Calu3 (cell line): ENCODE data around the gene SLC12A1. TPM values are rescaled to one million over a fixed set of nuclear protein-coding genes. Genes with fewer than 3 reads are reported as not detected.

ENCODE experiments used
- BruUV-seq: library from RNA; stranded (reverse); fragments of 400-500 nt; replicated peaks from 2 replicates; lab custom pipeline; 2021; lab: Mats Ljungman, UMichigan
- CTCF ChIA-PET: fragments of 300-600 bp; sonication (Branson Sonifier 250); formaldehyde crosslinking; loops from one replicate; lab custom pipeline; 2022; ENCODE audit warnings: antibody characterized with exemption; lab: Charles Lee
- DNase-seq: peaks from one replicate; pipeline ENCODE4 v3.0.0; 2022
- H3K27ac Mint-ChIP-seq: one replicate; pipeline ENCODE4 v1.8.0; 2022; ENCODE audit warnings: mixed read lengths; ENCODE audit not compliant: unreplicated experiment
- H3K27me3 Mint-ChIP-seq: one replicate; pipeline ENCODE4 v1.8.0; 2022; ENCODE audit warnings: mixed read lengths; ENCODE audit not compliant: unreplicated experiment
- H3K36me3 Mint-ChIP-seq: one replicate; pipeline ENCODE4 v1.8.0; 2022; ENCODE audit warnings: mild to moderate bottlenecking, moderate library complexity, mixed read lengths; ENCODE audit not compliant: insufficient read depth, unreplicated experiment
- H3K4me1 Mint-ChIP-seq: one replicate; pipeline ENCODE4 v1.8.0; 2022; ENCODE audit warnings: mild to moderate bottlenecking, low read depth, mixed read lengths; ENCODE audit not compliant: unreplicated experiment
- H3K4me3 Mint-ChIP-seq: one replicate; pipeline ENCODE4 v1.8.0; 2022; ENCODE audit warnings: mild to moderate bottlenecking, low read depth, moderate library complexity, mixed read lengths; ENCODE audit not compliant: unreplicated experiment
- H3K9me3 Mint-ChIP-seq: one replicate; pipeline ENCODE4 v1.8.0; 2022; ENCODE audit warnings: low read depth, mixed read lengths; ENCODE audit not compliant: unreplicated experiment
- intact Hi-C: fragments of 100-400 bp; cut with micrococcal nuclease; formaldehyde crosslinking; loops from one replicate; pipeline ENCODE4 v1.10.0; 2022; ENCODE audit not compliant: unreplicated experiment
- total RNA-seq: library from RNA; stranded (reverse); gene quantifications from 2 replicates; pipeline ENCODE4 v1.2.3, GENCODE V29; 2022
- TF ChIP-seq, protein P1 (sequence below): fragments of 200-600 bp; IDR thresholded peaks from one replicate; pipeline ENCODE4 v1.8.0; 2022; ENCODE audit warnings: antibody characterized with exemption; ENCODE audit not compliant: unreplicated experiment

The SLC12A1 gene
- total RNA-seq, 1 experiment from 2014 or later, result not detected

DNA sequence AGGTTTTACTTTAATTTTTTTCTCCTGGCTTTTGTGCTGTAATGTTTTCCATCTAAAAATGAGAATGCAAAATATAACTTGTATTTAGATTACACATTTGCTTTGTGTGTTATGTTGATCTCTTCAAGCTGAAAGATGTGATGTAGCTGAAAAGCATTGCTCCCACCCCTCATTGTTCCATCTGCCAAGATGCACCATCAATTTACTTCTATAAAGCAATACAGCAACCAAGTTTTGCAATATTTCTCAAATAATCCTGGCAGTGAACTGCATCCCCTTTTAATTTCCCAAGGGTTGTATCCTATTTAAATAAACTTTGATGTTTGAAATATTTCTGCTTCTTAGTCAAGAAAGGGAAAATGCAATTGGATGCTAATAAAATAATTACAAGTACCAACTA is 72.6 kb downstream of the SLC12A1 start:
- Mint-ChIP-seq H3K27me3 (peaks cover 22% of the 10 kb centered on the region), H3K9me3 (no peaks in the 10 kb centered on the region), H3K36me3 (no peaks in the 10 kb centered on the region), H3K4me3 (no peak overlapping the region), H3K4me1 (no peaks in the 10 kb centered on the region), H3K27ac (no peak overlapping the region)
- CTCF ChIA-PET, result no interaction called here
- TF ChIP-seq, protein P1, sequence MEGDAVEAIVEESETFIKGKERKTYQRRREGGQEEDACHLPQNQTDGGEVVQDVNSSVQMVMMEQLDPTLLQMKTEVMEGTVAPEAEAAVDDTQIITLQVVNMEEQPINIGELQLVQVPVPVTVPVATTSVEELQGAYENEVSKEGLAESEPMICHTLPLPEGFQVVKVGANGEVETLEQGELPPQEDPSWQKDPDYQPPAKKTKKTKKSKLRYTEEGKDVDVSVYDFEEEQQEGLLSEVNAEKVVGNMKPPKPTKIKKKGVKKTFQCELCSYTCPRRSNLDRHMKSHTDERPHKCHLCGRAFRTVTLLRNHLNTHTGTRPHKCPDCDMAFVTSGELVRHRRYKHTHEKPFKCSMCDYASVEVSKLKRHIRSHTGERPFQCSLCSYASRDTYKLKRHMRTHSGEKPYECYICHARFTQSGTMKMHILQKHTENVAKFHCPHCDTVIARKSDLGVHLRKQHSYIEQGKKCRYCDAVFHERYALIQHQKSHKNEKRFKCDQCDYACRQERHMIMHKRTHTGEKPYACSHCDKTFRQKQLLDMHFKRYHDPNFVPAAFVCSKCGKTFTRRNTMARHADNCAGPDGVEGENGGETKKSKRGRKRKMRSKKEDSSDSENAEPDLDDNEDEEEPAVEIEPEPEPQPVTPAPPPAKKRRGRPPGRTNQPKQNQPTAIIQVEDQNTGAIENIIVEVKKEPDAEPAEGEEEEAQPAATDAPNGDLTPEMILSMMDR, result no peak
- DNase-seq, result no peak
- intact Hi-C loops, result no loop called here
- BruUV-seq, result no TSS peak

GRCh38 chr15:48279608-48280007 is 73.5 kb downstream of the SLC12A1 start:
- no peaks in the 10 kb centered on the region for H3K4me1 Mint-ChIP-seq
- no peak overlapping the region for H3K4me3 Mint-ChIP-seq
- H3K36me3 Mint-ChIP-seq, result no peaks in the 10 kb centered on the region
- CTCF ChIA-PET, result no interaction called here
- intact Hi-C loops, result no loop called here
- H3K27me3 Mint-ChIP-seq, result peaks cover 31% of the 10 kb centered on the region
- no peaks in the 10 kb centered on the region for H3K9me3 Mint-ChIP-seq
- no peak for DNase-seq
- BruUV-seq, result no TSS peak
- TF ChIP-seq, protein P1, result no peak
- H3K27ac Mint-ChIP-seq, result no peak overlapping the region

- CTCF ChIA-PET, result no interaction called here
- H3K27me3 Mint-ChIP-seq, result peaks cover 41% of the 10 kb centered on the region
- H3K36me3 Mint-ChIP-seq, result no peaks in the 10 kb centered on the region
- H3K4me3 Mint-ChIP-seq, result no peak overlapping the region
- no peaks in the 10 kb centered on the region for H3K9me3 Mint-ChIP-seq
- intact Hi-C loops, result no loop called here
- H3K27ac Mint-ChIP-seq, result no peak overlapping the region
- TF ChIP-seq, protein P1, result no peak
- no peaks in the 10 kb centered on the region for H3K4me1 Mint-ChIP-seq
- DNase-seq, result no peak
- no TSS peak for BruUV-seq
Observed at GRCh38 chr15:48281674-48282073, 75.6 kb downstream of the SLC12A1 start.

- H3K9me3 Mint-ChIP-seq, result no peaks in the 10 kb centered on the region
- H3K36me3 Mint-ChIP-seq, result no peaks in the 10 kb centered on the region
- BruUV-seq, result no TSS peak
- H3K4me1 Mint-ChIP-seq, result no peaks in the 10 kb centered on the region
- CTCF ChIA-PET, result no interaction called here
- DNase-seq, result no peak
- H3K27me3 Mint-ChIP-seq, result peaks cover 41% of the 10 kb centered on the region
- TF ChIP-seq, protein P1, result no peak
- H3K4me3 Mint-ChIP-seq, result no peak overlapping the region
- no peak overlapping the region for H3K27ac Mint-ChIP-seq
- intact Hi-C loops, result no loop called here
Observed at GRCh38 chr15:48282216-48282615, 76.1 kb downstream of the SLC12A1 start.
